ENCODE results near the gene AGFG2. TPM values are rescaled to one million over a fixed set of nuclear protein-coding genes. Genes with fewer than 3 reads are reported as not detected.
"Not testable (repeated sequence)": the region's sequence is repeated elsewhere in the genome, so short reads cannot be mapped to it uniquely, and the experiment has no call there.

AGFG2 gene
- total RNA-seq, 1 donor, result 9.4 TPM

DNA sequence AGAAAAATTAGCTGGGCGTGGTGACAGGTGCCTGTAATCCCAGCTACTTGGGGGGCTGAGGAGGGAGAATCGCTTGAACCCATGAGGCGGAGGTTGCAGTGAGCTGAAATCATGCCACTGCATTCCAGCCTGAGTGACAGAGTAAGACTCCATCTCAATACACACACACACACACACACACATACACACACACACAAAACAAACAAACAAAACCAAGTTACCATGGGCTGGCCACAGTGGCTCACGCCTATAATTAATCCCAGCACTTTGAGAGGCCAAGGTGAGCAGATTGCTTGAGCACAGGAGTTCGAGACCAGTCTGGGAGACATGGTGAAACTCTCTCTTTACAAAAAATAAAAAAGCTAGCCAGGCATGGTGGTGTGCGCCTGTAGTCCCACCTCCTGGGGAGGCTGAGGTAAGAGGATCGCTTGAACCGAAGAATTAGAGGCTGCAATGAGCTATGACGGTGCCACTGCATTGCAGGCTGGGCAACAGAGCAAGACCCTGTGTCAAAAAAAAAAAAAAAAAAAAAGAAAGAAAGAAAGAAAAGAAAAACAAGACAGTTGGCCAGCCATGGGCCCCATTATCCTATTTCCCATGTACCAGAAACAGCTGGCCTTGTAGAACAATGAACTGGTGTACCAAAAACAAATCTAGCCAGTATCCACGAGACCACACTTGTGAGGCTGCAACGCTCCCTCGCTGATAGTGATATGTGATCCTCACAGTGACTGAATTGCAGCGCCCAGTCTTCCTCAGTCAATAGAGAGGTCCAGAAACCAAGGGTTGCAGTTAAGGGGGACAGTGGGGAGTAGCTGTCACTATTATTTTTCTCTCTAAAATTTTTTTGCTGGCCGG is 6.6 kb upstream of the AGFG2 start:
- H3K27ac ChIP-seq (ENCODE audit: low read depth, low read length), result no peak overlapping the region
- no peak for DNase-seq (ENCODE audit: insufficient read length, low spot score, missing footprints)

DNA sequence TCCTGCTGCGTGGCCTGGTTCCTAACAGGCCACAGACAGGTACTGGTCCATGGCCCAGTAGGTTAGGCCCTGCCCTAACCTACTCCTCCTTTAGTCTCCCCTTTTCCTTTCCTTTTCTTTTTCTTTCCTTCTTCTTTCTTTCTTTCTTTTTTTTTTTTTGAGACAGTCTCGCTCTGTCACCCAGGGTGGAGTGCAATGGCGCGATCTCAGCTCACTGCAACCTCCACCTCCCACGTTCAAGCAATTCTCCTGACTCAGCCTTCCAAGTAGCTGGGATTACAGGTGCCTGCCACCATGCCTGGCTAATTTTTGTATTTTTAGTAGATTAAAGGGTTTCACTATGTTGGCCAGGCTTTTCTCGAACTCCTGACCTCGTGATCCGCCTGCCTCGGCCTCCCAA is 3.0 kb upstream of the AGFG2 start:
- not testable (repeated sequence) for H4K20me1 ChIP-seq (ENCODE audit: insufficient read depth, low read length); H3K4me3 ChIP-seq (ENCODE audit: insufficient read depth, low read length); H2AFZ ChIP-seq (ENCODE audit: low read length); DNase-seq (ENCODE audit: insufficient read length, low spot score, missing footprints); H3K4me2 ChIP-seq (ENCODE audit: insufficient read depth, low read length); H3K27me3 ChIP-seq (ENCODE audit: insufficient read depth, low read length); H3K27ac ChIP-seq (ENCODE audit: low read depth, low read length); H3K36me3 ChIP-seq (ENCODE audit: insufficient read depth, low read length); H3K9me3 ChIP-seq (ENCODE audit: low read depth, low read length)
- Histone ChIP-seq H3K79me2 (ENCODE audit: insufficient read depth, low read length) (peaks cover 11% of the 10 kb centered on the region), H3K4me1 (ENCODE audit: insufficient read depth, low read length) (peaks cover 14% of the 10 kb centered on the region)

More for the DNA sequence above, 6.6 kb upstream of the AGFG2 start:
- Histone ChIP-seq H3K4me2 (ENCODE audit: insufficient read depth, low read length) (no peak overlapping the region), H3K4me3 (ENCODE audit: insufficient read depth, low read length) (no peak overlapping the region), H4K20me1 (ENCODE audit: insufficient read depth, low read length) (no peaks in the 10 kb centered on the region), H2AFZ (ENCODE audit: low read length) (no peak overlapping the region), H3K27me3 (ENCODE audit: insufficient read depth, low read length) (peaks cover 6% of the 10 kb centered on the region), H3K9me3 (ENCODE audit: low read depth, low read length) (no peaks in the 10 kb centered on the region), H3K4me1 (ENCODE audit: insufficient read depth, low read length) (no peaks in the 10 kb centered on the region), H3K79me2 (ENCODE audit: insufficient read depth, low read length) (no peaks in the 10 kb centered on the region), H3K36me3 (ENCODE audit: insufficient read depth, low read length) (no peaks in the 10 kb centered on the region)
- TF ChIP-seq, protein P1, sequence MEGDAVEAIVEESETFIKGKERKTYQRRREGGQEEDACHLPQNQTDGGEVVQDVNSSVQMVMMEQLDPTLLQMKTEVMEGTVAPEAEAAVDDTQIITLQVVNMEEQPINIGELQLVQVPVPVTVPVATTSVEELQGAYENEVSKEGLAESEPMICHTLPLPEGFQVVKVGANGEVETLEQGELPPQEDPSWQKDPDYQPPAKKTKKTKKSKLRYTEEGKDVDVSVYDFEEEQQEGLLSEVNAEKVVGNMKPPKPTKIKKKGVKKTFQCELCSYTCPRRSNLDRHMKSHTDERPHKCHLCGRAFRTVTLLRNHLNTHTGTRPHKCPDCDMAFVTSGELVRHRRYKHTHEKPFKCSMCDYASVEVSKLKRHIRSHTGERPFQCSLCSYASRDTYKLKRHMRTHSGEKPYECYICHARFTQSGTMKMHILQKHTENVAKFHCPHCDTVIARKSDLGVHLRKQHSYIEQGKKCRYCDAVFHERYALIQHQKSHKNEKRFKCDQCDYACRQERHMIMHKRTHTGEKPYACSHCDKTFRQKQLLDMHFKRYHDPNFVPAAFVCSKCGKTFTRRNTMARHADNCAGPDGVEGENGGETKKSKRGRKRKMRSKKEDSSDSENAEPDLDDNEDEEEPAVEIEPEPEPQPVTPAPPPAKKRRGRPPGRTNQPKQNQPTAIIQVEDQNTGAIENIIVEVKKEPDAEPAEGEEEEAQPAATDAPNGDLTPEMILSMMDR (IDR thresholded peaks at IDR 0.05; ENCODE audit: extremely low read depth, low read depth, low read length), result no peak

DNA sequence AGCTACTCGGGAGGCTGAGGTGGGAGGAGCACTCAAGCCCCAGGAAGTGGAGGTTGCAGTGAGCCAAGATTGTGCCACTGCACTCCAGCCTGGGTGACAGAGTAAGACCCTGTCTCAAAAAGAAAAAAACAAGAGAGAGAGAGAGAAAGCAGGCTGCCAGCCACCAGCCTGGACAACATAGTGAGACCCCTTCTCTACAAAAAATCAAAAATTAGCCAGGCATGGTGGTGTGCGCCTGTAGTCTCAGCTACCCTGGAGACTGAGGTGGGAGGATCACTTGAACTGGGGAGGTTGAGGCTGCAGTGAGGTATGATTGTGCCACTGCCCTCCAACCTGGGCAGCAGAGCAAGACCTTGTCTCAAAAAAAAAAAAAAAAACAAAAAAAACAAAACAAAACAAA is 2.3 kb upstream of the AGFG2 start:
- H3K27ac ChIP-seq (ENCODE audit: low read depth, low read length); H4K20me1 ChIP-seq (ENCODE audit: insufficient read depth, low read length); H2AFZ ChIP-seq (ENCODE audit: low read length); DNase-seq (ENCODE audit: insufficient read length, low spot score, missing footprints); H3K4me2 ChIP-seq (ENCODE audit: insufficient read depth, low read length); H3K9me3 ChIP-seq (ENCODE audit: low read depth, low read length); H3K4me3 ChIP-seq (ENCODE audit: insufficient read depth, low read length); H3K27me3 ChIP-seq (ENCODE audit: insufficient read depth, low read length); H3K36me3 ChIP-seq (ENCODE audit: insufficient read depth, low read length): not testable (repeated sequence)
- H3K79me2 ChIP-seq (ENCODE audit: insufficient read depth, low read length), result peaks cover 16% of the 10 kb centered on the region
- H3K4me1 ChIP-seq (ENCODE audit: insufficient read depth, low read length), result peaks cover 14% of the 10 kb centered on the region

DNA sequence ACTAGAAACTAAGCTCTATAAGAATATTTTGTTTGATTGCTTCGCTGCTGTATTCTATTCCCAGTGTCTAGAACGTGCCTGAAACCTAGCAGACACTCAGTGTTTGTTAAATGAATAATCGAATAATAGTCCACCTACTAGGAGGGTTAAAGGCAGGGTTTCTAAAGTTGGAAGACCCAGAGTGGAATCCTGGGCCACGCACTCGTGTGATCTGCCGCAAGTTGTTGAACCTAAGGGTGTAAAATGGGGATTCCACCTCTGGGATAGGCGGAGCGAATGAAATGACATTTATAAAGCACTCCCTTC is 702 bp upstream of the AGFG2 start:
- Histone ChIP-seq H3K27ac (ENCODE audit: low read depth, low read length) (peak overlapping the region; percentile 11), H3K4me3 (ENCODE audit: insufficient read depth, low read length) (peak overlapping the region; percentile 68), H2AFZ (ENCODE audit: low read length) (peak overlapping the region; percentile 98), H3K4me1 (ENCODE audit: insufficient read depth, low read length) (peaks cover 15% of the 10 kb centered on the region), H4K20me1 (ENCODE audit: insufficient read depth, low read length) (no peaks in the 10 kb centered on the region), H3K4me2 (ENCODE audit: insufficient read depth, low read length) (peak overlapping the region; percentile 99), H3K79me2 (ENCODE audit: insufficient read depth, low read length) (peaks cover 26% of the 10 kb centered on the region), H3K36me3 (ENCODE audit: insufficient read depth, low read length) (no peaks in the 10 kb centered on the region), H3K27me3 (ENCODE audit: insufficient read depth, low read length) (no peaks in the 10 kb centered on the region), H3K9me3 (ENCODE audit: low read depth, low read length) (no peaks in the 10 kb centered on the region)
- TF ChIP-seq, protein P1 (IDR thresholded peaks at IDR 0.05; ENCODE audit: extremely low read depth, low read depth, low read length), result no peak
- no peak for DNase-seq (ENCODE audit: insufficient read length, low spot score, missing footprints)

DNA sequence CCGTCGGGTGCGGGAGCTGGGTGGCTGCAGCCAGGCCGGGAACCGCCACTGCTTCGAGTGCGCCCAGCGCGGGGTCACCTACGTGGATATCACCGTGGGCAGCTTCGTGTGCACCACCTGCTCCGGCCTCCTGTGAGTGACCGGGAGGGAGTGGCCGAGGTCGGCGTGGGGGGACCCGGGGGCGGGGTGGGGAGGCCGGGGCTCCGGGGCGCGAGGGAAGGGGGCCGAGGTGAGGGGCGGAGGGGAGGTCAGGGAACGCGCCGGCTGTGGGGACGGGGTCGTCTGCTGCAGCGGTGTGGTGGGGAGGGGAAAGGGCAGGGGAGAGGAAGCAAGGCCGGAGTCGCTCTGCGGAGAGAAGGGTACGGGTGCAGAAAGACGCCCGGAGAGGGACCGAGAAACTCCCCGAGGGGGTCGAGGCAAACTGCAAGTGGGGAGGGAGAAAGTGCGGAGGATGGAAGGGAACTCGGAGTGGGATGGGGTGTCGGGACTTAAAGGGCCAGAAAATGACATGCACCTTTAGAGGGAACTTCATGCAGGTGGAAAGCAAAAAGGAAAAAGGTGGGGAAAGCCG is 518 bp downstream of the AGFG2 start:
- H3K27ac ChIP-seq (ENCODE audit: low read depth, low read length), result no peak overlapping the region
- H3K4me2 ChIP-seq (ENCODE audit: insufficient read depth, low read length), result peak overlapping the region; percentile 89
- no peaks in the 10 kb centered on the region for H3K9me3 ChIP-seq (ENCODE audit: low read depth, low read length)
- peak overlapping the region; percentile 88 for H3K4me3 ChIP-seq (ENCODE audit: insufficient read depth, low read length)
- no peaks in the 10 kb centered on the region for H3K36me3 ChIP-seq (ENCODE audit: insufficient read depth, low read length)
- TF ChIP-seq, protein P1 (IDR thresholded peaks at IDR 0.05; ENCODE audit: extremely low read depth, low read depth, low read length), result no peak
- H3K27me3 ChIP-seq (ENCODE audit: insufficient read depth, low read length), result no peaks in the 10 kb centered on the region
- H3K79me2 ChIP-seq (ENCODE audit: insufficient read depth, low read length), result peaks cover 37% of the 10 kb centered on the region
- peaks cover 26% of the 10 kb centered on the region for H3K4me1 ChIP-seq (ENCODE audit: insufficient read depth, low read length)
- DNase-seq (ENCODE audit: insufficient read length, low spot score, missing footprints), result peak; percentile 78
- no peaks in the 10 kb centered on the region for H4K20me1 ChIP-seq (ENCODE audit: insufficient read depth, low read length)
- H2AFZ ChIP-seq (ENCODE audit: low read length), result peak overlapping the region; percentile 81
